Fibroblast of lung (primary cell): ENCODE data around the gene ZNF319.

Source experiments
- CTCF ChIP-seq, 2 donors: IDR thresholded peaks in 1 of 2; conservative IDR thresholded peaks in 1 of 2; 1 replicate in 1 of 2; 2 replicates in 1 of 2; pipeline ENCODE4 v1.5.1; 2011 to 2012; ENCODE audit warnings: low read length in 2 of 2, control low read depth in 1 of 2, inconsistent platforms in 1 of 2, low read depth in 1 of 2, mild to moderate bottlenecking in 1 of 2
- EZH2 ChIP-seq: IDR thresholded peaks from 2 replicates; pipeline ENCODE4 v1.5.1; 2012; ENCODE audit warnings: low read length, control low read depth, mild to moderate bottlenecking; ENCODE audit errors: missing control alignments

GRCh38 chr16:58046054-58046881, 45.8 kb upstream of the ZNF319 start:
- TF ChIP-seq CTCF (conservative IDR thresholded peaks at IDR 0.05 in 1 of 2, IDR thresholded peaks at IDR 0.05 in 1 of 2; ENCODE audit: low read depth in 1 of 2, low read length in 2 of 2) (no peak), EZH2 (no peak)
